Keratinocyte (primary cell): ENCODE results near the gene SRR. TPM values are rescaled to one million over a fixed set of nuclear protein-coding genes. Genes with fewer than 3 reads are reported as not detected.

Experiments used
- DNase-seq: peaks from one replicate; pipeline ENCODE4 v3.0.0-alpha.2; 2011; ENCODE audit warnings: low read depth, missing footprints, low spot score
- FAIRE-seq: peaks from 2 replicates; lab custom pipeline; 2011; peaks lifted over from hg19 to GRCh38; lab: Jason Lieb, UNC
- H2AFZ ChIP-seq: 2 replicates; pipeline ENCODE4 v1.6.0; 2012; ENCODE audit warnings: low read length, control low read depth, inconsistent platforms; ENCODE audit not compliant: control insufficient read depth
- H3K27ac ChIP-seq: 2 replicates; pipeline ENCODE4 v1.5.1; 2011; ENCODE audit warnings: low read length; ENCODE audit not compliant: control insufficient read depth, insufficient read depth
- H3K27me3 ChIP-seq: 3 replicates; pipeline ENCODE4 v1.6.0; 2011; ENCODE audit warnings: low read length; ENCODE audit not compliant: control insufficient read depth, insufficient read depth; ENCODE audit errors: extremely low read depth
- H3K36me3 ChIP-seq, 2 experiments: 2 replicates in 1 of 2; 3 replicates in 1 of 2; pipeline ENCODE4 v1.5.1; 2011; ENCODE audit warnings: low read length in 2 of 2, mild to moderate bottlenecking in 1 of 2; ENCODE audit not compliant: control insufficient read depth in 2 of 2, insufficient read depth in 2 of 2; ENCODE audit errors: extremely low read depth in 1 of 2
- H3K4me1 ChIP-seq: 3 replicates; pipeline ENCODE4 v1.5.1; 2011; ENCODE audit warnings: low read length; ENCODE audit not compliant: control insufficient read depth, insufficient read depth; ENCODE audit errors: extremely low read depth
- H3K4me2 ChIP-seq: 3 replicates; pipeline ENCODE4 v1.6.0; 2011; ENCODE audit warnings: low read depth, low read length; ENCODE audit not compliant: control insufficient read depth, insufficient read depth; ENCODE audit errors: extremely low read depth
- H3K4me3 ChIP-seq, 3 experiments: fragments of 200-600 bp in 1 of 3; sonication (generic) in 1 of 3; 2 replicates in 2 of 3; 3 replicates in 1 of 3; pipeline ENCODE4 v1.5.1; 2011 to 2016; ENCODE audit warnings: low read length in 3 of 3, mild to moderate bottlenecking in 3 of 3, control low read depth in 2 of 3, inconsistent platforms in 1 of 3, low read depth in 1 of 3, mixed read lengths in 1 of 3, mixed run types in 1 of 3, moderate library complexity in 1 of 3; ENCODE audit not compliant: control insufficient read depth in 2 of 3, insufficient read depth in 2 of 3; ENCODE audit errors: extremely low read depth in 1 of 3
- H3K79me2 ChIP-seq: 2 replicates; pipeline ENCODE4 v1.6.0; 2012; ENCODE audit warnings: low read length; ENCODE audit not compliant: control insufficient read depth, insufficient read depth
- H3K9ac ChIP-seq: 3 replicates; pipeline ENCODE4 v1.6.0; 2011; ENCODE audit warnings: low read length; ENCODE audit not compliant: control insufficient read depth, insufficient read depth; ENCODE audit errors: extremely low read depth
- H3K9me1 ChIP-seq: 3 replicates; pipeline ENCODE4 v1.6.0; 2011; ENCODE audit warnings: low read length; ENCODE audit not compliant: control insufficient read depth, insufficient read depth; ENCODE audit errors: extremely low read depth
- H3K9me3 ChIP-seq: 2 replicates; pipeline ENCODE4 v1.5.1; 2012; ENCODE audit warnings: low read depth, low read length; ENCODE audit not compliant: control insufficient read depth
- H4K20me1 ChIP-seq: 3 replicates; pipeline ENCODE4 v1.6.0; 2011; ENCODE audit warnings: low read length; ENCODE audit not compliant: control insufficient read depth, insufficient read depth; ENCODE audit errors: extremely low read depth
- CTCF ChIP-seq, 3 experiments: IDR thresholded peaks in 1 of 3; conservative IDR thresholded peaks in 1 of 3; optimal IDR thresholded peaks in 1 of 3; 2 replicates in 2 of 3; 3 replicates in 1 of 3; pipeline versions ENCODE3 to v1.5.1; 2011; ENCODE audit warnings: low read length in 3 of 3, mild to moderate bottlenecking in 3 of 3, moderate library complexity in 2 of 3, control low read depth in 1 of 3, inconsistent platforms in 1 of 3; ENCODE audit not compliant: insufficient read depth in 2 of 3; ENCODE audit errors: extremely low read depth in 1 of 3
- EZH2 ChIP-seq: IDR thresholded peaks from one replicate; pipeline ENCODE4 v1.6.1; 2012; ENCODE audit warnings: inconsistent platforms, mild to moderate bottlenecking, low read length, moderate library complexity
- dilution Hi-C: fragments of 300-500 bp; cut with MboI; formaldehyde crosslinking; loops from one replicate; pipeline ENCODE4 v1.7.0; 2020; ENCODE audit warnings: low sequenced_read_pairs; ENCODE audit not compliant: extremely low pct_ligation_motif_present
- polyA plus RNA-seq, 5 experiments: library from polyadenylated mRNA; depleted of rRNA in 3 of 5; stranded (reverse) in 3 of 5; stranded (forward) in 1 of 5; unstranded in 1 of 5; fragments of >200 nt; gene quantifications; 1 replicate in 1 of 5; 2 replicates in 3 of 5; 3 replicates in 1 of 5; pipeline versions ENCODE4 v1.2.1 to v1.2.3, GENCODE V29; 2011 to 2012; ENCODE audit warnings: missing spikeins in 2 of 5, low read depth in 1 of 5, low replicate concordance in 1 of 5

SRR gene
- polyA plus RNA-seq, 1 donor (not counting 4 experiments of a cell fraction or from before 2014, with no cell fraction given), result 17.7 TPM

GRCh38 chr17:2357237-2357636 lies 53.5 kb downstream of the SRR start:
- H3K9me3 ChIP-seq, result no peaks in the 10 kb centered on the region
- FAIRE-seq, result no peak
- H3K4me2 ChIP-seq, result no peak overlapping the region
- H3K36me3 ChIP-seq, result no peaks in the 10 kb centered on the region
- no peak overlapping the region for H2AFZ ChIP-seq
- no peaks in the 10 kb centered on the region for H3K9me1 ChIP-seq
- H4K20me1 ChIP-seq, result no peaks in the 10 kb centered on the region
- H3K79me2 ChIP-seq, result no peaks in the 10 kb centered on the region
- peaks cover 21% of the 10 kb centered on the region for H3K4me1 ChIP-seq
- no peak overlapping the region for H3K4me3 ChIP-seq
- H3K27me3 ChIP-seq, result no peaks in the 10 kb centered on the region
- H3K9ac ChIP-seq, result no peak overlapping the region
- no peak overlapping the region for H3K27ac ChIP-seq
- TF ChIP-seq EZH2 (no peak), CTCF (optimal IDR thresholded peaks at IDR 0.05 in 1 of 3, IDR thresholded peaks at IDR 0.05 in 1 of 3, conservative IDR thresholded peaks at IDR 0.05 in 1 of 3; ENCODE audit: extremely low read depth in 1 of 3, insufficient read depth in 2 of 3, low read length in 3 of 3) (no peak)
- no peak for DNase-seq
- dilution Hi-C loops, result no loop called here

- H3K27me3 ChIP-seq, result no peaks in the 10 kb centered on the region
- H3K9ac ChIP-seq, result no peak overlapping the region
- TF ChIP-seq EZH2 (no peak), CTCF (optimal IDR thresholded peaks at IDR 0.05 in 1 of 3, IDR thresholded peaks at IDR 0.05 in 1 of 3, conservative IDR thresholded peaks at IDR 0.05 in 1 of 3; ENCODE audit: extremely low read depth in 1 of 3, insufficient read depth in 2 of 3, low read length in 3 of 3) (no peak)
- no peak overlapping the region for H3K27ac ChIP-seq
- H3K79me2 ChIP-seq, result no peaks in the 10 kb centered on the region
- H3K4me1 ChIP-seq, result peaks cover 21% of the 10 kb centered on the region
- H3K9me3 ChIP-seq, result no peaks in the 10 kb centered on the region
- no peak overlapping the region for H2AFZ ChIP-seq
- H3K9me1 ChIP-seq, result no peaks in the 10 kb centered on the region
- dilution Hi-C loops, result no loop called here
- FAIRE-seq (no peak), DNase-seq (no peak)
- peaks cover 0 to 2% of the 10 kb centered on the region in 2 experiments for H3K36me3 ChIP-seq
- no peak overlapping the region for H3K4me3 ChIP-seq
- no peaks in the 10 kb centered on the region for H4K20me1 ChIP-seq
- H3K4me2 ChIP-seq, result no peak overlapping the region
Measured at GRCh38 chr17:2357931-2358434, 54.2 kb downstream of the SRR start.
